ENCODE results near the gene MORC4.

The MORC4 gene

GRCh38 chrX:106905064-106905708, 94.8 kb downstream of the MORC4 start:
- DNase-seq, result no peak

- no peak for DNase-seq
Observed at GRCh38 chrX:106903856-106904528, 96.0 kb downstream of the MORC4 start.

GRCh38 chrX:106903291-106903824, 96.7 kb downstream of the MORC4 start, which contains the start of gene RIPPLY1:
Gene RIPPLY1 (minus strand): TSS chrX:106903341. CDS start chrX:106903287, 54 bp downstream.
- DNase-seq, result no peak

GRCh38 chrX:106902684-106903083, 97.3 kb downstream of the MORC4 start:
- DNase-seq, result no peak

DNA sequence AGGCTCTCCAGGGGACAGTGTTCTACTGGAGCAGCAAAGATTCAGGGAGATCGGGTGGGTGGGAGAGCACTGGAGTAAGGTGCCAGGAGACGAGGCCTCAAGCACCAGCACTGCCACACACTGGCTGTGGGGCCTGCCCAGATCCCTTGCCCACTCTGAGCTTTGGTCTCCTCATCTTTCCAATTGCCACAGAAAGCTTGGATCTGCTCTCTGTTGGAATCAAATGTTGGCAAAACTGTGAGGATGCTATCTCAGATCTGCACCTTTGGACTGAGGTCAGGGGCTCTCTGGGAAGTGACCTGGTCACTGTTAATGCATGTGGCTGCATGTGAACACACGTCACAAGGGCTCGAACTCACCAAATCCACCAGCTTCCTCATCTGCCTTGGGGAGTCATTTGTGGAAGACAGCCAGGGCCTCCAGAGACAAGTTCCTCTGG, 98.2 kb downstream of the MORC4 start:
- DNase-seq, result no peak

DNA sequence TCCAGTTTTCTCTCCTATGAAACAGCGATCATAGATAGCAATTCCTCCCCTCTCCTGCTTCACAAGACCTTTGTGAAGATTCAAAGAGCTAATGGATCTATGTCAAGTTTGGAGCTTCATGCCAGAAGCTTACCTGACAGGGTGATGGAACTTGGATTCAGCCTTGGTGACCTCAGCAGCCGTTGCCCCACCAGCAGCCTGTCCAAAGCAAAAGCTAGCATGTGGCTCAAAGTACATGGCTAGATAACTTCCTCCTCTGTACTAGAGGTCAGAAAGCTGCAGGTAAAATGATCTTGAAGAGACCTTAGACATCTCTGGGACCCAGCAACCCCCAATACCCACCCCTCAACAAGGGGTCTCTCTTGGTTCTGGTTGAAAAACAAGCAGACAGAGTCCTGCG, 98.7 kb downstream of the MORC4 start:
- no peak for DNase-seq

- DNase-seq, result no peak
Observed at GRCh38 chrX:106899841-106900240, 100.2 kb downstream of the MORC4 start.

- DNase-seq, result no peak
Observed at GRCh38 chrX:106899276-106899675, 100.7 kb downstream of the MORC4 start.

GRCh38 chrX:106898462-106898861, 101.5 kb downstream of the MORC4 start:
- DNase-seq, result no peak

GRCh38 chrX:106897259-106897658, 102.8 kb downstream of the MORC4 start:
- no peak for DNase-seq

GRCh38 chrX:106894978-106895452, 105.0 kb downstream of the MORC4 start:
- DNase-seq, result no peak

- no peak for DNase-seq
Observed at GRCh38 chrX:106894392-106894909, 105.6 kb downstream of the MORC4 start.

GRCh38 chrX:106891762-106892460, 108.1 kb downstream of the MORC4 start:
- DNase-seq, result no peak
